Suppressor macrophage (primary cell): ENCODE measurements around the gene NDUFAF2.
A peak's percentile ranks its signal among the peaks of the same experiment; 100 is the strongest.
"Not testable (repeated sequence)": the region's sequence is repeated elsewhere in the genome, so short reads cannot be mapped to it uniquely, and the experiment has no call there.

Experiments used
- DNase-seq, 4 experiments: peaks; one replicate each; pipeline ENCODE4 v3.0.0-alpha.2; 2020 to 2022
- total RNA-seq, 17 experiments: gene quantifications; one replicate each; lab custom pipeline; 2026; ENCODE audit warnings: mixed read lengths in 6 of 17, inconsistent platforms in 3 of 17; lab: John Stamatoyannopoulos, UW

Gene NDUFAF2
- 3.9 to 10.7 (median 6.8) reads per million in 17 experiments for total RNA-seq

DNA sequence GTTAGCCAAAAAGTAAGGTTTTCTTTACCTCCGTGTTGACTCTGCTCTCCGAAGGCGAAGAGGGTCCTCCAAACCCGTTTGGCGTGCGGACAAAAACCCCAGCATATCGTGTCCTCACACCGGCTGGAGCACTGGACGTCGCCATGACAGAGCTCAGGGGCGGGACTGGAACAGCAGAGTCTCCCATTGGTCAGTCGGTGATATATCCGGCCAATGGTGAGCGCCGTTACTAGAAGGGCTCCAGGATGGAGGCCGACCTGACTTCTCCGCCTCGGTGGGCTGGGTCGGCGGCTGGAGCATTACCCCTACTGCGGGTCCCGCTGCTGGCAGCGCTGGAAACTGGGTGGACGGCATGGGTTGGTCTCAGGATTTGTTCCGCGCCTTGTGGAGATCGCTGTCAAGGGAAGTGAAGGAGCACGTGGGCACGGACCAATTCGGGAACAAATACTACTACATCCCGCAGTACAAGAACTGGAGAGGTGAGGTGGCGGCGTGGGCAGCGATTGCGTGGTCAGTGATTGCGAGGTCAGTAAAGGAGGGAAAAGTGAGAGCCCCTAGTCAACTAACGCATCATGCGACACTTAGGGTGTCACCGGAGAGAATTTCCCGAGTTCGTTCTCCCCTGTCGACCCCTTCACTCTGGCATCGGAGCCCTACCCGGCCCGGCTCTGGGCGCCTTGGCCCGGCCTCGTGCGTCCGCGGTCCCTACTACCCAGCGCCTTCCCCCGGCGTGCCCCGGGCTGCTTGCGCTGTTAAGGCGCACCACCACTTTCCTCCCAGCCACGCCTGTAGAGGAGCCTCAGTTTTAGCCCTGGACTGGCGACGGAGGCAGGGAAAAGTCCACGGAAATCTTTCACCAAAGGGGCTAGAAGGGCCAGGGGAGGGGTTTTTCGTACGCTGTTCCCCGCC is at the start of gene NDUFAF2, which contains the start of gene ERCC8:
Gene NDUFAF2 (plus strand): TSS at position 302 of the 909 bp plus-strand sequence. CDS start 51 bp downstream, at position 353.
Gene ERCC8 (minus strand): TSS at position 167 of the 909 bp plus-strand sequence. CDS start 62 bp downstream, at position 105.
- peak; percentile 91 to 95 (median 94) for DNase-seq

- DNase-seq: no peak
These were observed 48.0 kb upstream of the NDUFAF2 start for GRCh38 chr5:60896991-60897390.

DNA sequence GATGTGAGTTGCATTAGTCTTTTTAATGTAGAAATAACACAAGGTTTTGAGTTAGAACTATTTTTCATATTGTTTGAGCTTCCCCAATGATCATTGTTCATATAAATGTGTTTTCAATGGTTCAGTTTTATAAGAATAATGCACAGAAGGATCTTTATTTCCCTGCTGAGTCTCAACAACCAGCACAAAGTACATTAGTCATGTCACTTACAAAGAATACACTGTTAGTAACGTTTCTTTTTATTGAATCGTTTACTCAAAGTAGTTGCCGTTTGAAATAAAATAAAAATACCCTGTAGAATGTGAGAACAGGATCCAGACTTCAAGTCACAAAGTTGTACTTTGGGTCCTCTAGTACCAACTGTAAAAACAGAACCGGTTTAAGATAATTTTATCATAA is 41.6 kb upstream of the NDUFAF2 start:
- DNase-seq: no peak

DNA sequence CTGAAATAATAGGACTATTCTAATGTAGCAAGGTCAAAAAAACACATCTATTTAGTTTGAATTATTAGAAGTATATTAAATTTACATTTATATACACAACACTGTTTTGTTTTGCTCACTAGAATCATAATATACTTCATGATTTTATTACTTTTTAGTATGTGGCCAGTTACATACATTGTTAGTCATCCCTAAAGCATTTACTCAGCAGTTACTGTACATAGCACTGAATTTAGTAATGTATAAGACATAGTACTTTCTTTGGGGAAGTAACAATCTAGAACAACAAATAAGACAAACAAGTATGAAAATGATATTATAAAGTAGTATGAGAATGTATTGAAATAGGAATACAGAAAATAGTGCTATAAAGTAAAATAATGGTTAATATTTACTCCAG is 28.4 kb upstream of the NDUFAF2 start:
- peak in 2 of 4 experiments; percentile 4 to 5 for DNase-seq

DNA sequence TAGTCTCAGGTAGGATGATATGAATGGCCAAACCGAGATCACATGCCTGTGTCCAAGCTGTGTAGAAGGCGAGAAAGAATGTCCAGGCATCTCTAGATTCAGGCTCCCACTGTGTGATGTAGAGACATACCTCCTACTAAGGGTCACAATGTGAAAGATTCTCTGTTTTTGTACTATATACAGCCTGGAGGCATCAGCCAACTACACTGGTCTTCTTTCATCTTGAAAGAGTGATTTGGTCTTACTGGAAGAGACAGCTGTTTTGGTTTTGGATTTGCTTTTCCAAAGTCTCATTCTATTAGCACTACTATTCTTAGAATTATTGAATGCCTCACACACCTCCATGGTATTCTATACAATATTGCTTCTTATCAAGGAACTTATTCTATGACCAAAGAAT is 26.5 kb upstream of the NDUFAF2 start:
- no peak for DNase-seq

GRCh38 chr5:60927450-60927849 is 17.6 kb upstream of the NDUFAF2 start:
- no peak for DNase-seq

GRCh38 chr5:60929024-60929423 is 16.0 kb upstream of the NDUFAF2 start:
- peak in 1 of 4 experiments; percentile 14 for DNase-seq

DNA sequence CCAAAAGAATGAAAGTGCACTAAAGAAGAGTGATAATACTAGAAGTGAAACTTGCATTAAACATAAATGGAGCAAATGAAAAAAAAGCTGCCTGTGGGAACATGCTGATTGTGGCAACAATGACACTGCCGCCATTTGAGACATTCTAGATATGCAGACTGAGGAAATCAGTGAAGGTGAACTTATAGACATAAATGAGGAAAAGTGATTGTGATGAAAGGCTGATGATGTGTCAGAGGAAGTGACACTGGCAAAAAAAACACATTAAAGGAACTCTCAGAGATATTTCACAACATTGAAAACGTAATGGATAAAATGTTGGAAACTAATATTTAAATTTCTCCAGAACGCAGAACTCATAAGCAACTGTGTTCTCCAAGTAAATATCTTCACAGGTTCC is 1.4 kb upstream of the NDUFAF2 start:
- DNase-seq: peak; percentile 35 to 85 (median 62)

GRCh38 chr5:60945813-60946187 is 795 bp downstream of the NDUFAF2 start:
- peak in 2 of 4 experiments; percentile 39 to 55 for DNase-seq

DNA sequence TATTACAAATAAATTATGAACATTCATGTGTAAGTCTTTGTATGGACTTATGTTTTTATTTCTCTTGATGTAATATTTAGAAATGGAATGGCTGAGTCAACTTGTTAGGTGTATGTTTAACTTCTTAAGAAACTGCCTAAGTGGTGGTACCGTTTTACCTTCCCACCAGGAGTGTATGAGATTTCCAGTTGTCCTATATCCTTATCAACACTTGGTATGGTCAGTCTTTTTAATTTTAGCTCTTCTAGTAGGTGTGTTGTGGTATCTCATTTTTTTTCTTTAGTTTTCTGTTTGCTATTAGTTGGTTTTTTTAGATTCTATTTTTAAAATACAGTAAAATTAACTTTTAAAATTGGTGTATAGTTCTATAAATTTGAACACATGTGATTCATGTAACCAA is 3.7 kb downstream of the NDUFAF2 start:
- no peak for DNase-seq

DNA sequence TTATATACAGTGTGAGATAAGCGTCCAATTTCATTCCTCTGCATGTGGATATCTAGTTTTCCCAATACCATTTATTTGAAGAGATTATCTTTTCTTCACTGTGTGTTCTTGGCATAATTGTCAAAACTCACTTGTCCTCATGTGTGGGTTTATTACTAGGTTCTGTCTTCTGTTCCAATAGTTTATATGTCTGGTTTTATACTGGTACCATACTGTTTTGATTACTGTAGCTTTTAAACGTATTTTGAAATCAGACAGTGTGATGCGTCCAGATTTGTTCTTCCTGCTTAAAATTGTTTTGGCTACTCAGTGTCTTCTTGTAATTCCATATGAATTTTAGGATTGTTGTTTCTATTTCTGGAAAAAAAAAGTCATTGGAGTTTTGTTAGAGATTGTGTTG is 10.2 kb downstream of the NDUFAF2 start:
- DNase-seq: no peak

GRCh38 chr5:60958088-60958487 is 13.1 kb downstream of the NDUFAF2 start:
- no peak for DNase-seq

- no peak for DNase-seq
These were observed 13.7 kb downstream of the NDUFAF2 start for GRCh38 chr5:60958712-60959111.

- DNase-seq: peak in 2 of 4 experiments; percentile 43 to 50
These were observed 14.2 kb downstream of the NDUFAF2 start for GRCh38 chr5:60959156-60959555.

GRCh38 chr5:60960591-60960990 is 15.6 kb downstream of the NDUFAF2 start:
- DNase-seq: peak in 3 of 4 experiments; percentile 9 to 22 (median 15)

DNA sequence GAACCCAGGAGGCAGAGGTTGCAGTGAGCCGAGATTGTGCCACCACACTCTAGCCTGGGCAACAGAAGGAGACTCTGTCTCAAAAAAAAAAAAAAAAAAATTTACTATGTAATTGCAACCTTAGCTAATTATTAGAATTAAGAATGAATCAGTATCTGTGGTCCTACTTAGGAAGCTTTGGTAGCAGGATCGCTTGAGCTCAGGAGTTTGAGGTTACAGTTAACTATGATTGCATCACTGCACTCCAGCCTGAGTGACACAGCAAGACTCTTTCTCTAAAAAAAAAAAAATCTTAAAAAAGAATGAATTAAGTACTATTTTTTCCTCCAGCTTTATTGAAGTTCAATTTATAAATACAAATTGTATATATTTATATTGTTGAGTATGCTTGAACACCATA is 16.7 kb downstream of the NDUFAF2 start:
- DNase-seq: peak; percentile 3 to 35 (median 26)

DNA sequence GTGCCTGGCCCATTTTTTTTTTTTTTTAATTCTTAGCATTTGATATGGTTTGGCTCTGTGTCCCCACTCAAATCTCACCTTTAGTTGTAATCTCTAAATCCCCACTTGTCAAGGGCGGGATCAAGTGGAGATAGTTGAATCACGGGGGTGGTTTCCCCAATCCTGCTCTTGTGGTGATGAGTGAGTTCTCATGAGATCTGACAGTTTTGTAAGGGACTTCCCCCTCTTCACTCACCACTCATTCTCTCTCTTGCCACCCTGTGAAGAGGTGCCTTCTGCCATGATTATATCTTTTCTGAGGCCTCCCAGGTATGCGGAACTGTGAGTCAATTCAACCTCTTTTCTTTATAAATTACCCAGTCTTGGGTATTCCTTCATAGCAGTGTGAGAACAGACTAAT is 27.2 kb downstream of the NDUFAF2 start:
- DNase-seq: peak in 3 of 4 experiments; percentile 3 to 7 (median 5)

- DNase-seq: no peak
These were observed 33.1 kb downstream of the NDUFAF2 start for GRCh38 chr5:60977956-60978737.

DNA sequence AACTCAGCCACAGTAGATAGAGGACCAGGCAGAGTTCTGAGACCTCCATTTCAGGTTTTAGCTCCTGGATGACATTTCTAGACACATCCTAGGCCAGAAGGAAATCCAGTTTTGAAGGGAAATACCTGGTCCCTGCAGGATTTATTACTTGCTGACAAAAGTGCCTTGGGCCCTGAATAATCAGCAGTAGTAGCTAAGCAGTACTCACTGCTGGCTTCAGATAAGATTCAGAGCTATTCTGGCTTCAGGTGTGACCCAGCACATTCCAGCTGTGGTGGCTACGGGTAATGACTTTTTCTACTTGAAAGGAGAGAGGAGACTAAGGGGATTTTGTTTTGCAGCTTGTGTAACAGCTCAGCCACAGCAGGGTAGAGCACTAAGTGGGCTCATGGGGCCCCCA is 34.0 kb downstream of the NDUFAF2 start:
- DNase-seq: no peak

GRCh38 chr5:60980511-60980910 is 35.5 kb downstream of the NDUFAF2 start:
- peak in 3 of 4 experiments; percentile 9 to 37 (median 29) for DNase-seq

GRCh38 chr5:60982127-60982526 is 37.1 kb downstream of the NDUFAF2 start:
- DNase-seq: not testable (repeated sequence)

GRCh38 chr5:60989790-60990189 is 44.8 kb downstream of the NDUFAF2 start:
- no peak for DNase-seq

DNA sequence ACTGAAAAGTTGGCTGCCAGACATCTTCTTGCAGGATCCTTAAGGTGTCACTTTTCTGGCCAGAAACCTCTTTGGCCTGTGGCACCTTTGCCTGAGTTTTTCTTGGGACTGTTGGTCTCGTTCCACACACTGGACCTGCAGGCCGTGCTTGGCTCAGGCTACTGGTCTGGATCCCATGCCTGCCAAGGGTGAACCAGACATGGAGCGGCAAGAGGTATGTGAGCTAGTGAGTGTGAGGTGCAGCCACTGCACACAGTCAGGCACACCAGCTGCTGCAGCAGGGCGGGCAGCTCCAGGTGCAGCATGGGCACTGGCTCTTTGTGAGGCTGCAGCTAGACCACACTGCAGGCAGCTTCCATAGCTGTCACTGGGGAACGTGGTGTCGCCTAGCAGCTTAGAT is 47.9 kb downstream of the NDUFAF2 start:
- DNase-seq: no peak
